DMS 273 treated with DMSO at 0.1 percent for 48 hours (cell line): ENCODE results near the gene TRAPPC14.
"Not testable (repeated sequence)": the region's sequence is repeated elsewhere in the genome, so short reads cannot be mapped to it uniquely, and the experiment has no call there.

ENCODE experiments used
- DNase-seq: peaks from one replicate; lab custom pipeline; 2025; lab: John Stamatoyannopoulos, UW

TRAPPC14 gene

GRCh38 chr7:100153708-100154535 is 4.6 kb downstream of the TRAPPC14 start:
- no peak for DNase-seq

DNA sequence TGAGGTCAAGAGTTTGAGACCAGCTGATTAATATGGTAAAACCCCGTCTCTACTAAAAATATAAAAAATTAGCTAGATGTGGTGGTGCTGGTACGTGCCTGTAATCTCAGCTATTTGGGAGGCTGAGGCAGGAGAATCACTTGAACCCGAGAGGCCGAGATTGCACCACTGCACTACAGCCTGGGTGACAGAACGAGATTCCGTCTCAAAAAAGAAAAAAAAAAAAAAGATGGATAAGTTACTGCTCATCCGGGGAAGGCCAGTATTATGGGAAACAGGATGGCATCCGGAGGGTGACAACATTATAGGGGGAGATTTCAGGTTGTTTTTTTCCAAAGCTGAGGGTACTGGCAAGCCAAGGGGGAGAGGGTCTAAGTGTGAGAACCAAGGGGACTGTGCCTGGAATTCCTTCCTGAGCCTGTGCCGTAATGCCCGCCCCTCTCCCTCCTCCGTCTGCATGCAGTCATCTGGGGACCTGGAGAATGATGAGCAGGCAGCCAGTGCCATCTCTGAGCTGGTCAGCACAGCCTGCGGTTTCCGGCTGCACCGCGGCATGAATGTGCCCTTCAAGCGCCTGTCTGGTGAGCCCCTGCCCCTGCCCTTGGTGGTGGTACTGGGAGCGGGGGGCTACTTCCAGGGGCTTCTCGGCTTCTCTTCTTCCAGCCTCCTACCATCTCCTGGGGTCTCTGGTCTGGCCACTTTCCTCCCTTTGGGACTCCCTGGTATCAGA is 5.4 kb downstream of the TRAPPC14 start:
- DNase-seq, result no peak

DNA sequence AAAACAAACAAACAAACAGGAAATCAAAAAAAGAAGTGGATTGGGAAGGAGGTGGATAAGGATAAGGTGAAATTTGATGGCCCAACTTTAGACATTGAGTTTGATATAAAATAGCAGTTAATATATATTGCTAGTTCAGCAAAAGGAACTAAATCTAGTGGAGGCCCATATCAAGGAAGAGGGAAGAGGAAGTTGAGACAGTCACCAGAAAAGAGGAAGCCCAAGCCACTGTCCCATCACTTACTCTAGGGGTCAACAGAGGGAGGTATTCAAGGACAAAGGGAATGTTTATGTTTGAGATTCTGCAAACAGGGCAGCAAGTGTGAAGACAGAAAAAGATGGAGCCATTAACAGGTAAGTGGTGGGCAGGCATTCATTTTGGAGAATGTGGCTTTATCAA is 6.1 kb downstream of the TRAPPC14 start:
- no peak for DNase-seq

DNA sequence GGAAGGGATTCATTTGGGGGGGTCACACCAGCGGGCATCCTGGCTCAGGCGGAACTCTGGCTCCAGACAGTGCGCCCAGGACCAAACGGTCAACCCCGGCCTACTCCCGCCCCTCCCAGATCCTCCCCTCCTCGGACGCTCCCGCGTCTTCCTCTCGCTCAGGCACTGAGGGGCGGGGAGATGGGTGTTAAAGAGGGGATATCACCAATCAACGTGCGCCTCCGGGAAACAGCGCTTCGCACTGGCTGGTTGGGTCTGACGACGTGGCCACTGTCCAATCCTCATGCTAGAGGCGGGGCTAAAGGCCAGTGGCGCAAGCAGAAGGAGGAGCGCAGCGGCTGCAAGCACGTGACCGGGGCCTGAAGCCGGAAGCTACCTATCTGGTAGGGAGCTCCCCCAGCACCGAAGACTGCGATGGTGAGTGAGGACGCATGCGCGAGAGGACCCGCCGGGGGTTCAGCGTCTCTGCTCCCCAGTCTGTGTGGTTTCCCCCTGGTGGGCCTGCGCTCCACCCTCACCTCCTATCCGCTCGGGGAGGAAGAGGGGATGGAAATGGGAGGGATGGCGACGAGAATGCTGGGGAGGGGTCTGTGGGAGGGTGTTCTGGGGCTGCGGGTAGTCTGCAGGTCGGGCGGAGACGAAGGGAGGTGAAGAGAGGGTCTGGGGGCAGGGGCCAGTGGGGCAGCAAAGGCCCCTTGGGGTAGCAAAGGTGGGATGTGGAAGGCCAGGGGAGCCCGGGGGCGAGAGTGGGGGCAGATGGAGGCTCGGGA is 9.8 kb downstream of the TRAPPC14 start, which contains the start of gene LAMTOR4:
Gene LAMTOR4 (plus strand): TSS at position 360 of the 770 bp plus-strand sequence. CDS start 55 bp downstream, at position 415.
- DNase-seq, result peak; percentile 99

GRCh38 chr7:100148225-100148558 is 10.3 kb downstream of the TRAPPC14 start:
- no peak for DNase-seq

- no peak for DNase-seq
Measured at GRCh38 chr7:100147278-100147677, 11.2 kb downstream of the TRAPPC14 start.

GRCh38 chr7:100146350-100146749 is 12.2 kb downstream of the TRAPPC14 start:
- DNase-seq, result not testable (repeated sequence)

DNA sequence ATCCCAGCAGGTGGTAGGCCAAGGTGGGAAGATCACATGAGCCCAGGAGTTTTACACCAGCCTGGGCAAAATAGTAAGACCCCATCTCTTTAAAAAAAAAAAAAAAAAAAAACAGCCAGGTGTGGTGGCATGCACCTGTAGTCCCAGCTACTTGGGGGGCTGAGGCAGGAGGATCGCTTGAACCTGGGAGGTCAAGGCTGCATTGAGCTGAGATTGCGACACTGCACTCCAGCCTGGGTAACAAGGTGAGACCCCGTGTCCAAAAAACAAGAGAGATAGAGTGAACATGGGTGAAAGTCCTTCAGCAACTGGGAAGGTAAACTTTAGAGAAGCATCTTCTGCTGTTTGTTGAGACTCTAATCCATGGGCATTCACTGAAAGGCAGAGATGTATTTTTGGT is 16.1 kb downstream of the TRAPPC14 start:
- DNase-seq, result no peak

DNA sequence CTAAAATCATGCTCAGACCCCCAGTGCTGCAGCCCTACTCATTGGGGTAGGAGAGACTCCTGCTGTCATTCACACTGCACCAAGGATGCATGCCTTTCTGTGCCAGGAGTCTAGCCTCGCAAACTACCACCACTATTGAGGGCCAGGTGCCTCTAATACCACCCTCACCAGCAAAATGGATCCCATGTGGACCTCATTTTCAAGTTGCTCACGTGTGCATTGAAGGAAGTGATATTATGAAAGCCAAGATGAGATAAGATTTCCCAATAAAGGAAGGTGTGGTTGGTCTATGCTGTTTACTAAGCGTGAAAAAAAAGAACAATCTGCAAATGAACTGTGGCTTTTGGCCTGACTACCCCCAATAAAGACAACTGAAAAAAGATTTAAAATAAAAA is 17.0 kb downstream of the TRAPPC14 start:
- DNase-seq, result no peak

- DNase-seq, result no peak
Measured at GRCh38 chr7:100137851-100138760, 20.4 kb downstream of the TRAPPC14 start.

- peak; percentile 62 for DNase-seq
Measured at GRCh38 chr7:100132697-100133151, 25.8 kb downstream of the TRAPPC14 start.

GRCh38 chr7:100132126-100132525 is 26.4 kb downstream of the TRAPPC14 start:
- no peak for DNase-seq

DNA sequence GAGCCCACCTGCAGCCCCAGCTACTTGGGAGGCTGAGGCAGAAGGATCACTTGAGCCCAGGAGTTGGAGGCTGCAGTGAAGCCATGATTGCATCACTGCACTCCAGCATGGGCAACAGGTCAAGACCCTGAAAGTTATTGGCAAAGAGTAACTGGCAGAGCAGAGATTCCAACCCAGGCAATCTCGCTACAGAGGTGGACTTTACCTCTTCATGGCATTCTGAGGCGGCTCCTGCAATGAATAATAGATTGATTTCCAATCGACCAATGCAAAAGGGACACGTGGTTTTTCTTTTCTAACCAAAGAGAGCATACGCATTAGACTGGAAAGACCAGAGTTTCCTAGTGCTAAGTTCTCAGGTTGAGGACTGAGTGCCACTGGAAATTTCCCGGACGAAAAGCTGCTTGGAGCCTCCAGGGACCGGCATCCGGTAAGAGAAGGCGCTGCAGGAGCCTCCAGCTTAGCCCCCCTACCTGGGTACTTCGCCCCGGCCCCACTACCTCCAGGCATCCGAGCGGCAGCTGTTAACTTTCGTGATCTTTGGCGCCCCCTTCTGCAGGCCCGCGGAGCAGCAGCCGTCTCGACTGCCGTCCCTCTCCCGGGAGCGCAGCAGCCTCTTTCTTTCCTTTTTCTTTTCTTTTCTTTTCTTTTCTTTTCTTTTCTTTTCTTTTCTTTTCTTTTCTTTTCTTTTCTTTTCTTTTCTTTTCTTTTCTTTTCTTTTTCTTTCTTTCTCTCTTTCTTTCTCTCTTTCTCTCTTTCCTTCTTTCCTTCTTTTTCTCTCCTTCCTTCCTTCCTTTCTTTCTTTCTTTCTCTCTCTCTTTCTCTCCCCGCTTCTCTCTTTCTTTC is 27.7 kb downstream of the TRAPPC14 start:
- DNase-seq, result peak; percentile 18

DNA sequence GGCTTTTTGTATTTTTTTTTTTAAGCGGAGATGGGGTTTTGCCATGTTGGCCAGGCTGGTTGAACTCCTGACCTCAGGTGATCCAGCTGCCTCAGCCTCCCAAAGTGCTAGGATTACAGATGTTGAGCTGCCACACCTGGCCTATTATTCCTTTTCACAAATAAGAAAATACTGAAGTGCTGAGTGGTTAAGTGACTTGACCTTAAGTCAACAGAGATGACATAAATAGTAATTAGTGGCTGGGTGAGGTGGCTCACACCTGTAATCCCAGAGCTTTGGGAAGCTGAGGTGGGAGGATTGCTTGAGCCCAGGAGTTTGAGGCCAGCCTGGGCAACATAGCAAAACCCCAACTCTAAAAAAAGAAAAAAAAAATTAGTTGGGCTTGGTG is 28.3 kb downstream of the TRAPPC14 start:
- not testable (repeated sequence) for DNase-seq

- DNase-seq, result no peak
Measured at GRCh38 chr7:100128637-100128963, 29.9 kb downstream of the TRAPPC14 start.

GRCh38 chr7:100127866-100128636 is 30.5 kb downstream of the TRAPPC14 start:
- no peak for DNase-seq

DNA sequence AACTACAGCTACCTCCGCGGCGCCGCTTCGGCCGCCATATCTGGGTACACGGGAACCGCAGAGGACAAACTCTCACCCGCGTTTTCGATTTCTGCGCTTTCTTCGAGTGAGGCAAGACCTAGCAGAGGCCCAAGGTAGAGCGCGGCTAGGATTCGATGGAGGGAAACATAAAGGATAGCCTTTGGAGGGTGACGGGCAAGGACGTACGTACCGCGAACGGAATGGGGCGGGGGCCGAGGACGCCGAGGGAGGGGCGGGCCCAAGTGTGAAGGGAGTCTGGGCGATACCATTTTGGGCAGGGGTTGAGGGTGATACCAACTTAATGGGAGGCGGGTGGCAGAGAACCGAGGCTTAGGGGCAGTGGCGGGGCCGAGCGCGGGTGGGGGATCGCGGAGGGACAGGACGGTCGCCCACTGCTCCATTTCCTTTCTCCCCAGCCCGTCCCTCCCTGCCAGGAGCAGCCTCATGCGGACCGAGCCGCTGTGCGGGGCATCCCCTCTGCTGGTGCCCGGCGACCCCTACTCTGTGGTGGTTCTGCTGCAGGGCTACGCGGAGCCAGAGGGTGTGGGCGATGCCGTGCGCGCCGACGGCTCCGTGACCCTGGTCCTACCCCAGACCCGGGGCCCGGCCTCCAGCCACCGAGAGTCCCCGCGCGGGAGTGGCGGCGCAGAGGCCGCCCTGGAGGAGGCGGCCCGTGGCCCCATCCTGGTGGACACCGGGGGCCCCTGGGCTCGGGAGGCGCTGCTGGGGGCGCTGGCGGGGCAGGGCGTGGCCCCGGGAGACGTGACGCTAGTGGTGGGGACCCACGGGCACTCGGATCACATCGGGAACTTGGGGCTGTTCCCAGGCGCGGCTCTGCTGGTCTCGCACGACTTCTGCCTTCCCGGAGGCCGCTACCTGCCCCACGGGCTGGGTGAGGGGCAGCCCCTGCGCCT is 31.3 kb downstream of the TRAPPC14 start, which contains the start of gene MBLAC1:
Gene MBLAC1 (plus strand): TSS at position 37 of the 935 bp plus-strand sequence. CDS start 429 bp downstream, at position 466.
- peak; percentile 95 for DNase-seq

DNA sequence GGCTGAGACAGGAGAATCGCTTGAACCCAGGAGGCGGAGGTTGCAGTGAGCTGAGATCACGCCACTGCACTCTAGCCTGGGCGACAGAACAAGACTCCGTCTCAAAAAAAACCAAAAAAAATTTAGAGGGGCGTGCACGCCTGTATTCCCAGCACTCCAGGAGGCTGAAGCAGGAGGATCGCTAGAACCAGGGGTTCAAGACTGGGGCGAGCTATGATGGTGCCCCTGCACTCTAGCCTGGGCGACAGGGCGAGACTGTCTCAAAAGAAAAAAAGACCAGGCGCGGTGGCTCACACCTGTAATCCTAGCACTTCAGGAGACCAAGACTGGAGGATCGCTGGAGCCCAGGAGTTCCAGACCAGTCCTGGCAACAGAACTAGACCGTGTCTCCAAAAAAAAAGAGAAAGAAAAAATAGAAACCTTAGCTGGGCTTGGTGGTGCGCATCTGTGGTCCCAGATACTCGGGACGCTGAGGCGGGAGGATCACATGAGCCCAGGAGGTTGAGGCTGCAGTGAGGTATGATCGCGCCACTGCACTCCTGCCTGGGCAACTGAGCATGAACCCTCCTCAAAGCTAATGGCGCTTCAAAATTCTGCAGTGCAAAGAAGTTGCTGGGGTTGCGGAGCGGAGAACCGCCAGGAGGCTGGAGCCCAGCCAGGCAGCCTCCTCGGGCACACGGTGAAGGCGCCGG is 32.1 kb downstream of the TRAPPC14 start:
- no peak for DNase-seq
